OCI-LY3 (cell line): ENCODE data around the gene FAM227B.

Source experiments
- H2AFZ ChIP-seq: fragments of 200-600, 300-600 bp; shearing (Covaris generic); 2 replicates; pipeline ENCODE4 v1.6.0; 2014; ENCODE audit warnings: antibody characterized with exemption, low read depth, low read length
- H3K27ac ChIP-seq: fragments of 200-600, 300-600 bp; sonication (generic); 2 replicates; pipeline ENCODE4 v1.5.1; 2014; ENCODE audit warnings: mild to moderate bottlenecking, low read length, moderate library complexity, mixed read lengths
- H3K27me3 ChIP-seq: fragments of 200-600, 300-600 bp; sonication (generic); 2 replicates; pipeline ENCODE4 v1.6.1; 2014; ENCODE audit warnings: low read depth, low read length, mixed read lengths
- H3K36me3 ChIP-seq: fragments of 200-600, 300-600 bp; sonication (generic); replicated peaks from 2 replicates; pipeline ENCODE3; 2014; ENCODE audit warnings: low read depth, low read length, mixed read lengths
- H3K4me1 ChIP-seq: fragments of 300-600, 200-600 bp; sonication (generic); 2 replicates; pipeline ENCODE4 v1.6.1; 2014; ENCODE audit warnings: low read length, mixed read lengths
- H3K4me2 ChIP-seq: fragments of 200-600, 300-600 bp; sonication (generic); 2 replicates; pipeline ENCODE4 v1.6.1; 2014; ENCODE audit warnings: low read length, mixed read lengths
- H3K4me3 ChIP-seq: fragments of 300-600, 200-600 bp; sonication (generic); 2 replicates; pipeline ENCODE4 v1.5.1; 2014; ENCODE audit warnings: antibody characterized with exemption, mild to moderate bottlenecking, low read length, moderate library complexity
- H3K79me2 ChIP-seq: fragments of 300-600, 200-600 bp; shearing (Covaris generic); 2 replicates; pipeline ENCODE4 v1.6.1; 2014; ENCODE audit warnings: mild to moderate bottlenecking, low read length, mixed read lengths
- H3K9ac ChIP-seq: fragments of 300-600, 200-600 bp; shearing (Covaris generic); 2 replicates; pipeline ENCODE4 v1.6.0; 2014; ENCODE audit warnings: mild to moderate bottlenecking, low read length, moderate library complexity
- H3K9me3 ChIP-seq: fragments of 200-600, 300-600 bp; shearing (Covaris generic); 2 replicates; pipeline ENCODE4 v1.6.1; 2014; ENCODE audit warnings: low read length, mixed read lengths; ENCODE audit not compliant: insufficient read depth
- H4K20me1 ChIP-seq: fragments of 200-600, 300-600 bp; sonication (generic); 2 replicates; pipeline ENCODE4 v1.6.1; 2016; ENCODE audit warnings: low read length, mixed read lengths; ENCODE audit not compliant: insufficient read depth
- EZH2phosphoT487 ChIP-seq: fragments of 200-600 bp; shearing (Covaris generic); IDR thresholded peaks from 2 replicates; pipeline ENCODE4 v1.6.1; 2018; ENCODE audit warnings: antibody characterized with exemption, mixed run types, low read depth
- TF ChIP-seq, protein P1 (sequence below): fragments of 200-600, 300-600 bp; sonication (generic); IDR thresholded peaks from 2 replicates; pipeline ENCODE4 v1.5.1; 2014; ENCODE audit warnings: antibody characterized with exemption, low read length, low read depth

Gene FAM227B

DNA sequence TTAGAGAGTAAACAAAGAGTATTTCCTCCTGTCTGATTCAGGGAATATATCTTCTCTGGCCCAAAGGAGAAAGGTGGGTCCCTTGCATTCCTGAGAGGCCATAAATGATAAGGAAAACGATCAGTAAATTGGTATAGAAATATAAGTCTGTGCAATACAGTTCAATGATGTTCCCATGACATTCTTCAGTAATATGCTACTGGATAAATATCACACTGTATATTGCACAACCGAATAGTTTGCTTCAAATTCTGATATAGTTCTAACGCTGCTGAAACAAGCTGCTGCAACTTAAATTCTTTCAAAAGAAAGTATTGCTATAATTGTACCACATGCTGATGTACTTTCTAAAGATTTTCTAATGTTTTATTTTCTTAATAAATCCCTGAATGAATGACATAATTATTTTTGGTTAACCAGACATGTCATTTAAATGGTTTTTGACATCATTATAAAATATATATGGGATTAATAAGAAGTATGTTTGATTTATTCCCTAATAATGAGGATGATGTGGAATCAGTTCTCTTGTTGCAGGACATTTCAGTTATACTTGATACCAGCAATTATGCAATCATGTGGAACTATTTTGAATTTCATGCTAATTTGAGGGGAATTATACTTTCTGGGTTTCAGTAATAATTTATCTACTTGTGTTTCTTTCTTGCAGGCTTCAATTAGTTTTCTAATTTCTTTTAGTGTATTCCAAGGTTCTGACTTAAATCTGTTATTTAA lies 152.7 kb downstream of the FAM227B start:
- no peak overlapping the region for H3K27ac ChIP-seq
- H3K4me3 ChIP-seq = no peak overlapping the region
- no peaks in the 10 kb centered on the region for H3K79me2 ChIP-seq
- no peaks in the 10 kb centered on the region for H4K20me1 ChIP-seq
- no peaks in the 10 kb centered on the region for H3K9me3 ChIP-seq
- no peak overlapping the region for H2AFZ ChIP-seq
- H3K4me2 ChIP-seq = no peak overlapping the region
- TF ChIP-seq, protein P1, sequence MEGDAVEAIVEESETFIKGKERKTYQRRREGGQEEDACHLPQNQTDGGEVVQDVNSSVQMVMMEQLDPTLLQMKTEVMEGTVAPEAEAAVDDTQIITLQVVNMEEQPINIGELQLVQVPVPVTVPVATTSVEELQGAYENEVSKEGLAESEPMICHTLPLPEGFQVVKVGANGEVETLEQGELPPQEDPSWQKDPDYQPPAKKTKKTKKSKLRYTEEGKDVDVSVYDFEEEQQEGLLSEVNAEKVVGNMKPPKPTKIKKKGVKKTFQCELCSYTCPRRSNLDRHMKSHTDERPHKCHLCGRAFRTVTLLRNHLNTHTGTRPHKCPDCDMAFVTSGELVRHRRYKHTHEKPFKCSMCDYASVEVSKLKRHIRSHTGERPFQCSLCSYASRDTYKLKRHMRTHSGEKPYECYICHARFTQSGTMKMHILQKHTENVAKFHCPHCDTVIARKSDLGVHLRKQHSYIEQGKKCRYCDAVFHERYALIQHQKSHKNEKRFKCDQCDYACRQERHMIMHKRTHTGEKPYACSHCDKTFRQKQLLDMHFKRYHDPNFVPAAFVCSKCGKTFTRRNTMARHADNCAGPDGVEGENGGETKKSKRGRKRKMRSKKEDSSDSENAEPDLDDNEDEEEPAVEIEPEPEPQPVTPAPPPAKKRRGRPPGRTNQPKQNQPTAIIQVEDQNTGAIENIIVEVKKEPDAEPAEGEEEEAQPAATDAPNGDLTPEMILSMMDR = no peak
- no peak for TF ChIP-seq EZH2phosphoT487
- no peaks in the 10 kb centered on the region for H3K36me3 ChIP-seq
- no peak overlapping the region for H3K9ac ChIP-seq
- no peaks in the 10 kb centered on the region for H3K27me3 ChIP-seq
- no peaks in the 10 kb centered on the region for H3K4me1 ChIP-seq

DNA sequence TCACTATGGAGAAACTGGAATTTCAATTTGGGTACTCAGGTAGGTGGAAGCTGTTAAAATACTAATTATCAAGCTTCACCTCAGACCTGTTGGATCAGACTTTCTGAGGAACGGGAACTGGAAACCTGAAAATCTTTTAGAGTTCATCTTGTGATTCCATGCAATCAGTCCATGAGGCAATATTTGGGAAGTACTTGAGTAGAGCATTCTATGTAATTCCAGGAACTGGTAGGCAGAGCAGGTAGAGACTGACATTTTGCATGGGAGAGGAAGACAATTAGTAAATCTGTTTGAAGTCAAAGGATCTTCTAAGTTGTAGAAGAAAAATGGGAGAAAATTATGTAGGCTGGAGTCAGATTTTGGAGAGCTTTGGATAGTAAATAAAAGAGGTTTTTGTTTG lies 154.5 kb downstream of the FAM227B start:
- H3K4me3 ChIP-seq = no peak overlapping the region
- no peak overlapping the region for H3K4me2 ChIP-seq
- no peaks in the 10 kb centered on the region for H4K20me1 ChIP-seq
- TF ChIP-seq, protein P1 = no peak
- no peak for TF ChIP-seq EZH2phosphoT487
- no peaks in the 10 kb centered on the region for H3K79me2 ChIP-seq
- H3K9ac ChIP-seq = no peak overlapping the region
- H3K9me3 ChIP-seq = no peaks in the 10 kb centered on the region
- H3K36me3 ChIP-seq = no peaks in the 10 kb centered on the region
- no peak overlapping the region for H3K27ac ChIP-seq
- H3K4me1 ChIP-seq = no peaks in the 10 kb centered on the region
- no peaks in the 10 kb centered on the region for H3K27me3 ChIP-seq
- H2AFZ ChIP-seq = 0 out of 2 replicates have a peak overlapping the region, but pooled peaks have one; percentile 14

DNA sequence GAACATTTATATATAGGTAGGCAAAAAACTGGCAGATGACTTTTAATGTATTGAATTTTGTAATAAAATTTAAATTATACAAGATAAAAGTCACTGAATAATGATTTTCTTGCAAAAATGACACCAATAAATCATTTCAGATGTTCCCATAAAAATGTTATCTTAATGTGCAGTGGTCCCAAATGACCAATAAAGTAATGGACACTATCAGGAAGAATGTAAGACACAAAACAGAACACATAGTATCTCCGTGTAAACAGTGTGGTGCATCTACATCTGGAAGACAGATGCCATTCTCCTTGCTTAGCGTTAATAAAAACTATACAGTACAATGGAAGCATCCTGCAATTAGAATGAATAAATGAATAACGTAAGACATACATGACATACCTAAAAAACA lies 156.1 kb downstream of the FAM227B start:
- H3K9me3 ChIP-seq = no peaks in the 10 kb centered on the region
- H3K27me3 ChIP-seq = no peaks in the 10 kb centered on the region
- no peak overlapping the region for H2AFZ ChIP-seq
- no peak overlapping the region for H3K4me3 ChIP-seq
- TF ChIP-seq, protein P1 = no peak
- no peak for TF ChIP-seq EZH2phosphoT487
- H4K20me1 ChIP-seq = no peaks in the 10 kb centered on the region
- no peaks in the 10 kb centered on the region for H3K36me3 ChIP-seq
- H3K9ac ChIP-seq = no peak overlapping the region
- no peaks in the 10 kb centered on the region for H3K79me2 ChIP-seq
- H3K4me2 ChIP-seq = no peak overlapping the region
- no peak overlapping the region for H3K27ac ChIP-seq
- no peaks in the 10 kb centered on the region for H3K4me1 ChIP-seq

DNA sequence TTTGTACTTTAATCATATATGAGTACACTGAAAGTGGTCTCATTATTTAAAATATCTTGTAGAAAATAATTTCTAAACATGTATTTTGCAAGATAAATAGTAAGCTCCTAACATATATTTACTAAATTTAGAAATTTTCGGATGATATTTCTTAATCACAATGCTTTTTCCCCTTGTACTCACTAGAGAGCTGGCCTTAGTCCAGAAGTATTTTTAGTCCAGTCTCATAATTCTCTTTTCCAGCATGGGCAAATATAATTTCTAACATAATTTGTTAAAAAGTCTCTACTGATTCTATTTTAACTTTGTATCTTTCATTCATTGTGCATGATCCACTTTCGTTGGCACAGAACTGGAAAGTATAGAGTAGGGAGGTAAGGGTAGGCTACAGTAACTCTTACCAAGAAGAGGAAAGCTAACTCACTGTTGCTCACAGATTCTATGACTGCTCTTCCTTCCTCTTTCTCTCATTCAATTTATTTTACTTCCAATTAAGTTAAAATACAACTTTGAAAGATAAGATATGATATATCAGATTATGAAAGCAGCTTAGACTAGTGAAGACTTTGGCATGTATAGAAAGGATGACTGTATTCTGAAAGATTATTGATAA lies 158.3 kb downstream of the FAM227B start:
- Histone ChIP-seq H3K4me1 (no peaks in the 10 kb centered on the region), H2AFZ (no peak overlapping the region), H3K4me2 (no peak overlapping the region), H3K4me3 (no peak overlapping the region), H3K27me3 (no peaks in the 10 kb centered on the region; the same call in 1 of the 2 replicates), H3K9ac (no peak overlapping the region), H3K9me3 (no peaks in the 10 kb centered on the region), H4K20me1 (no peaks in the 10 kb centered on the region), H3K36me3 (no peaks in the 10 kb centered on the region), H3K27ac (no peak overlapping the region), H3K79me2 (no peaks in the 10 kb centered on the region)
- no peak for TF ChIP-seq EZH2phosphoT487
- TF ChIP-seq, protein P1 = no peak
